IMR-90 (cell line): ENCODE measurements around the gene SIM1. TPM values are rescaled to one million over a fixed set of nuclear protein-coding genes. Genes with fewer than 3 reads are reported as not detected.

ENCODE experiments used
- ATAC-seq: fragments of 200-7000 bp; cut with Tn5 transposase; 2 replicates; pipeline ENCODE4 v1.9.1; 2020; ENCODE audit warnings: low read depth, mild to moderate bottlenecking, moderate library complexity
- BruUV-seq: library from RNA; stranded (reverse); fragments of 400-500 nt; replicated peaks from 2 replicates; lab custom pipeline; 2021; lab: Mats Ljungman, UMichigan
- CTCF ChIA-PET: fragments of 300-600 bp; formaldehyde crosslinking; extraction: SDS; loops from one replicate; lab custom pipeline; 2021; ENCODE audit warnings: antibody characterized with exemption; lab: Yijun Ruan, JAX
- POLR2A ChIA-PET: fragments of 300-600 bp; sonication (Branson Sonifier 250); formaldehyde crosslinking; loops from one replicate; lab custom pipeline; 2022; ENCODE audit warnings: antibody characterized with exemption; ENCODE audit not compliant: unreplicated experiment; lab: Charles Lee
- DNase-seq: peaks from one replicate; pipeline ENCODE4 v3.0.0; 2013
- H2AFZ ChIP-seq: replicated peaks from 2 replicates; pipeline ENCODE3; 2013; ENCODE audit warnings: low read length, mild to moderate bottlenecking; ENCODE audit not compliant: poor library complexity
- H2AK5ac ChIP-seq: 2 replicates; pipeline ENCODE4 v1.6.1; 2013; ENCODE audit warnings: low read depth, low read length, inconsistent platforms
- H2AK9ac ChIP-seq: replicated peaks from 2 replicates; pipeline ENCODE3; 2013; ENCODE audit warnings: mild to moderate bottlenecking, low read depth, low read length, moderate library complexity; ENCODE audit not compliant: poor library complexity
- H2BK120ac ChIP-seq: 2 replicates; pipeline ENCODE4 v1.6.1; 2013; ENCODE audit warnings: low read depth, low read length, inconsistent platforms
- H2BK15ac ChIP-seq: 3 replicates; pipeline ENCODE4 v1.6.1; 2013; ENCODE audit warnings: low read depth, low read length, inconsistent platforms
- H2BK20ac ChIP-seq: 2 replicates; pipeline ENCODE4 v1.6.1; 2013; ENCODE audit warnings: low read depth, mild to moderate bottlenecking, inconsistent platforms, low read length, moderate library complexity
- H2BK5ac ChIP-seq: 2 replicates; pipeline ENCODE4 v1.6.1; 2013; ENCODE audit warnings: mild to moderate bottlenecking, low read depth, low read length, inconsistent platforms; ENCODE audit not compliant: poor library complexity, severe bottlenecking
- H3K14ac ChIP-seq: replicated peaks from 2 replicates; pipeline ENCODE4 v1.6.1; 2013; ENCODE audit warnings: low read depth, low read length, inconsistent platforms
- H3K18ac ChIP-seq: 2 replicates; pipeline ENCODE4 v1.6.1; 2013; ENCODE audit warnings: low read depth, low read length, control low read depth
- H3K23ac ChIP-seq: 2 replicates; pipeline ENCODE4 v1.6.1; 2013; ENCODE audit warnings: low read depth, low read length, inconsistent platforms
- H3K27ac ChIP-seq: 2 replicates; pipeline ENCODE4 v1.5.1; 2013; ENCODE audit warnings: mild to moderate bottlenecking, control low read depth, low read length; ENCODE audit not compliant: insufficient read depth
- H3K27me3 ChIP-seq: 2 replicates; pipeline ENCODE4 v1.6.1; 2013; ENCODE audit warnings: low read length; ENCODE audit not compliant: control insufficient read depth, insufficient read depth
- H3K36me3 ChIP-seq: 2 replicates; pipeline ENCODE4 v1.6.1; 2013; ENCODE audit warnings: low read length, mixed read lengths; ENCODE audit not compliant: control insufficient read depth, insufficient read depth
- H3K4ac ChIP-seq: 2 replicates; pipeline ENCODE4 v1.6.1; 2013; ENCODE audit warnings: low read depth, low read length, inconsistent platforms
- H3K4me1 ChIP-seq: 2 replicates; pipeline ENCODE4 v1.6.1; 2013; ENCODE audit warnings: low read length, mixed read lengths; ENCODE audit not compliant: control insufficient read depth, insufficient read depth
- H3K4me2 ChIP-seq: 2 replicates; pipeline ENCODE4 v1.6.1; 2013; ENCODE audit warnings: low read depth, mild to moderate bottlenecking, control low read depth, low read length, moderate library complexity
- H3K4me3 ChIP-seq: 2 replicates; pipeline ENCODE4 v1.5.1; 2013; ENCODE audit warnings: low read depth, mild to moderate bottlenecking, control low read depth, low read length, moderate library complexity; ENCODE audit not compliant: insufficient read depth
- H3K56ac ChIP-seq: 2 replicates; pipeline ENCODE4 v1.6.1; 2013; ENCODE audit warnings: low read length, inconsistent platforms; ENCODE audit not compliant: insufficient read depth; ENCODE audit errors: extremely low read depth
- H3K79me1 ChIP-seq, 2 experiments: 2 replicates each; pipeline ENCODE4 v1.6.1; 2013; ENCODE audit warnings: low read length in 2 of 2, inconsistent platforms in 1 of 2, low read depth in 1 of 2
- H3K9ac ChIP-seq: 2 replicates; pipeline ENCODE4 v1.6.1; 2013; ENCODE audit warnings: low read depth, low read length, control low read depth
- H3K9me1 ChIP-seq: 2 replicates; pipeline ENCODE4 v1.6.1; 2013; ENCODE audit warnings: low read length, inconsistent platforms; ENCODE audit not compliant: insufficient read depth
- H3K9me3 ChIP-seq: 2 replicates; pipeline ENCODE4 v1.6.1; 2013; ENCODE audit warnings: low read length; ENCODE audit not compliant: control insufficient read depth, insufficient read depth
- H4K20me1 ChIP-seq: 2 replicates; pipeline ENCODE4 v1.6.1; 2013; ENCODE audit warnings: low read length, inconsistent platforms; ENCODE audit not compliant: insufficient read depth
- H4K5ac ChIP-seq: 2 replicates; pipeline ENCODE4 v1.6.1; 2013; ENCODE audit warnings: mild to moderate bottlenecking, low read depth, low read length, control low read depth
- H4K8ac ChIP-seq, 2 experiments: 2 replicates each; pipeline ENCODE4 v1.6.1; 2013; ENCODE audit warnings: low read depth in 2 of 2, low read length in 2 of 2, control low read depth in 1 of 2, inconsistent platforms in 1 of 2
- H4K91ac ChIP-seq: 2 replicates; pipeline ENCODE4 v1.6.1; 2013; ENCODE audit warnings: low read depth, low read length, inconsistent platforms; ENCODE audit not compliant: insufficient read depth
- BHLHE40 ChIP-seq: fragments of 150-350 bp; IDR thresholded peaks from 2 replicates; pipeline ENCODE4 v1.6.1; 2016; ENCODE audit warnings: mild to moderate bottlenecking, low read depth, low read length
- CEBPB ChIP-seq: IDR thresholded peaks from 2 replicates; pipeline ENCODE4 v1.6.1; 2012; ENCODE audit warnings: low read depth, low read length, improper control_type of control experiment
- FOS ChIP-seq: fragments of 150-350 bp; IDR thresholded peaks from 2 replicates; pipeline ENCODE4 v1.6.1; 2016; ENCODE audit warnings: low read depth, low read length
- MAFK ChIP-seq: IDR thresholded peaks from 2 replicates; pipeline ENCODE4 v1.6.1; 2012; ENCODE audit warnings: low read depth, low read length, improper control_type of control experiment
- MAZ ChIP-seq: IDR thresholded peaks from 2 replicates; pipeline ENCODE4 v1.6.1; 2012; ENCODE audit warnings: low read depth, mild to moderate bottlenecking, low read length, improper control_type of control experiment, moderate library complexity, borderline replicate concordance
- RFX5 ChIP-seq: IDR thresholded peaks from 2 replicates; pipeline ENCODE4 v1.8.0; 2012; ENCODE audit warnings: low read depth, mild to moderate bottlenecking, low read length, moderate library complexity
- SMC3 ChIP-seq: fragments of 150-350 bp; IDR thresholded peaks from 2 replicates; pipeline ENCODE4 v1.6.1; 2016; ENCODE audit warnings: low read depth, mild to moderate bottlenecking, antibody characterized with exemption, low read length, moderate library complexity
- WGBS, 2 experiments: methylation state at CpG; one replicate each; pipeline versions ENCODE4 v1.1.5 to v1.1.7; 2013; ENCODE audit warnings: missing lambda C conversion rate in 2 of 2; ENCODE audit not compliant: insufficient read length in 1 of 2; ENCODE audit errors: extremely low coverage in 2 of 2; 5-methylcytosine and 5-hydroxymethylcytosine counted together
- dilution Hi-C: fragments of 300-500 bp; cut with HindIII; formaldehyde crosslinking; loops from one replicate; pipeline ENCODE4 v1.14.3; 2018; ENCODE audit warnings: low sequenced_read_pairs; ENCODE audit not compliant: unreplicated experiment
- in situ Hi-C: fragments of 300-500 bp; cut with MboI; formaldehyde crosslinking; loops from 3 replicates; pipeline ENCODE4 v1.14.3; 2019; ENCODE audit warnings: low sequenced_read_pairs, inconsistent platforms, mixed read lengths
- intact Hi-C: fragments of 100-400 bp; cut with micrococcal nuclease; formaldehyde crosslinking; loops from 2 replicates; pipeline ENCODE4 v1.10.0; 2022
- polyA plus RNA-seq, 3 experiments: library from polyadenylated mRNA; depleted of rRNA; stranded (reverse); fragments of >200 nt; gene quantifications; 2 replicates each; pipeline ENCODE4 v1.2.3, GENCODE V29; 2012; ENCODE audit warnings: low replicate concordance in 1 of 3
- total RNA-seq: library from RNA; depleted of rRNA; stranded (reverse); fragments of >200 nt; gene quantifications from 2 replicates; pipeline ENCODE4 v1.2.3, GENCODE V29; 2012
- TF ChIP-seq, protein P1 (sequence below): fragments of 150-350 bp; IDR thresholded peaks from 2 replicates; pipeline ENCODE4 v1.6.1; 2017; ENCODE audit warnings: mild to moderate bottlenecking, antibody characterized with exemption, low read length, low read depth

SIM1 gene
- total and polyA plus RNA-seq, 2 of the 4 experiments (the other 2 are of a cell fraction): not detected

DNA sequence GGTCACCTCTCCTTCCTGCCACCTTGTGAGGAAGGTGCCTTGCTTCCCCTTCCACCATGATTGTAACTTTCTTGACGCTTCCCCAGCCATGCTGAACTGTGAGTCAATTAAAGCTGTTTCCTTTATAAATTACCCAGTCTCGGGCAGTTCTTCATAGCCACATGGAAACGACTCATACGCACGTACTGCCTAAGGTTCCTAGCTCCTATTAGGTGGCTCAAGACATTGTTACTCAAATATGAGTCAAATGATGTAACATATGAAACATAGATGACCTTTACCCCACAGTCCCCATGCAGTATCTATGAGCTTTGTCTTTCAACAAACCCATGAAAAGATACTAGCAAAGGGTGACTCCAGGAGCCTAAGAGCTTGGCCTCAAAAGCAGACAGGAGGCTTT is 98.3 kb downstream of the SIM1 start:
- H4K8ac ChIP-seq: no peak overlapping the region; a peak in 1 of 4 replicates
- no peaks in the 10 kb centered on the region for H3K36me3 ChIP-seq
- H3K9me3 ChIP-seq: no peaks in the 10 kb centered on the region
- H3K27ac ChIP-seq: no peak overlapping the region
- no TSS peak for BruUV-seq
- H4K5ac ChIP-seq: no peak overlapping the region; the same call in 1 of the 2 replicates
- H3K27me3 ChIP-seq: no peaks in the 10 kb centered on the region; the same call in 1 of the 2 replicates
- intact Hi-C loops (no loop called here), in situ Hi-C loops (no loop called here), dilution Hi-C loops (no loop called here)
- no peak overlapping the region for H2BK120ac ChIP-seq
- H2BK5ac ChIP-seq: no peak overlapping the region
- no peak overlapping the region for H2BK15ac ChIP-seq
- no CpG with 5 or more reads among the region's 5 CpGs for WGBS, 2 experiments
- DNase-seq (peak; percentile 87), ATAC-seq (peak; percentile 40; the same call in 1 of the 2 replicates)
- H3K14ac ChIP-seq: no peak overlapping the region
- no peak overlapping the region for H3K4me3 ChIP-seq
- H3K56ac ChIP-seq: no peak overlapping the region
- no peak overlapping the region for H3K23ac ChIP-seq
- H3K4ac ChIP-seq: no peak overlapping the region
- no peaks in the 10 kb centered on the region for H4K20me1 ChIP-seq
- H3K9ac ChIP-seq: no peak overlapping the region
- no peak overlapping the region for H2AK9ac ChIP-seq
- no peak overlapping the region for H3K4me2 ChIP-seq
- H2BK20ac ChIP-seq: no peak overlapping the region; the same call in 1 of the 2 replicates
- peak overlapping the region; percentile 74; the same call in 1 of the 2 replicates for H3K18ac ChIP-seq
- H4K91ac ChIP-seq: no peak overlapping the region
- no peaks in the 10 kb centered on the region for H3K9me1 ChIP-seq
- H3K4me1 ChIP-seq: 0 out of 2 replicates have a peak, but pooled peaks cover 2% of the 10 kb centered on the region
- no peak overlapping the region for H2AK5ac ChIP-seq
- ChIA-PET CTCF (no interaction called here), POLR2A (interaction anchor here (0.6 kb wide), 1 partner anchor 82 kb away, joined by 3 read pairs; no protein-coding TSS in a partner anchor)
- H2AFZ ChIP-seq: peak overlapping the region; percentile 59
- TF ChIP-seq MAFK (no peak), RFX5 (no peak), FOS (peak; percentile 45), MAZ (no peak), BHLHE40 (peak; percentile 48; the same call in 1 of the 2 replicates), CEBPB (peak; percentile 88), SMC3 (no peak)
- TF ChIP-seq, protein P1, sequence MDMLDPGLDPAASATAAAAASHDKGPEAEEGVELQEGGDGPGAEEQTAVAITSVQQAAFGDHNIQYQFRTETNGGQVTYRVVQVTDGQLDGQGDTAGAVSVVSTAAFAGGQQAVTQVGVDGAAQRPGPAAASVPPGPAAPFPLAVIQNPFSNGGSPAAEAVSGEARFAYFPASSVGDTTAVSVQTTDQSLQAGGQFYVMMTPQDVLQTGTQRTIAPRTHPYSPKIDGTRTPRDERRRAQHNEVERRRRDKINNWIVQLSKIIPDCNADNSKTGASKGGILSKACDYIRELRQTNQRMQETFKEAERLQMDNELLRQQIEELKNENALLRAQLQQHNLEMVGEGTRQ: no peak
- no peaks in the 10 kb centered on the region for H3K79me1 ChIP-seq
